Hematopoietic multipotent progenitor cell treated with erythropoietin and hydrocortisone succinate and interleukin-3 and kit ligand, for 8 days (in vitro differentiated cells): ENCODE measurements around the gene CARD19.
A peak's percentile ranks its signal among the peaks of the same experiment; 100 is the strongest.
"Not testable (repeated sequence)": the region's sequence is repeated elsewhere in the genome, so short reads cannot be mapped to it uniquely, and the experiment has no call there.

Experiments
- DNase-seq: peaks from one replicate; pipeline ENCODE4 v3.0.0-alpha.2; 2015

CARD19 gene

DNA sequence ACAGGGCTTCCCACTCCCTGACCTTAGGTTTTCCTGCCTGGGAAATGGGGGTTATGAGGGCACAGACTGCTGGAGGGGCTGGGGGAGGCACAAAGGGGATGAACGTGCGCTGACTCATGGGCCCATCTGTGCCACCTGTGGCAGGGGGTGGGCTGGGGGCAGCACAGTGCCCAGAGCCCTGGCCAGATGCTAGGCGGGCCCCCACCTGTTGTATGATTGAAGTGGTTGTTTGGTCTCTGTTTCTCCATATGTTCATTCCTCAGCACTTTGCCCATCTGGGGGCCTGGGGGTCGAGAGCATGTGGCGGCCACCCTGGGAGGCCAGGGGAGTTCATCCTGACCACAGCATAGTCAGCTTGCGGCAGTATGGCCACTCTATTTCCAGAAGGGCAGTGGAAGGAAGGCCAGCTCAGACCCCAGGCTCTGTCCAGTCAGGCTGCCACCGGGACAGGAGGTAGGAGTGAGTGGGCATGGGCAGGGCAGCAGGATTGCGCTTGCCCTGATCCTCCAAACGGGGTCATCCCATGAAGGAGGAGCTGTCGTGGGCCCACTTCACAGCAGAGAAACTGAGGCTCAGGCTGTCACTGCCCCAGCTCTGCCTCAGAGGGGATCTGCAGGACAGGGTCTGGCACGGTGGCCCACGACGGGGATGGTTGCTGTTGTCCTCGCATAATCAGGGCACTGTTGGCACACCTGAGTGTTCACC lies 38.9 kb downstream of the CARD19 start:
- no peak for DNase-seq

DNA sequence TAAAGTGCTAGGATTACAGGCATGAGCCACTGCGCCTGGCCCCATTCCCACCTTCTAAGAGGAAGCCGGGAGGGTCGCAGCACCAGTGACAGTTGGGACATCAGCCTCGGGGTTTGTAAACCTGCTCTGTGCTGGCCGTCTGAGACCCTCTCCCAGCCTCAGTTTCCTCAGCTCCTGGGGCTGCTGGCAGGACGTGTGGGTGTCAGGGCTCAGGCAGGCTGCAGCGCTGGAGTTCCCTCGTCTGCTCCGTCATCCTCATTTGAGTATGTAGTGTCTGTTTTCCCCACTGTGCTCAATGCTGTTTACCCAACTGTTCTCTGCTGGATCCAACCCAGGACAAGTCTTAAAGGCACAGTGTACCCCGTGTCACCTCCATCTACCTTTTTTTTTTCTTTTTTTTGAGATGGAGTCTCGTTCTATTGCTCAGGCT lies 40.0 kb downstream of the CARD19 start:
- no peak for DNase-seq

GRCh38 chr9:93137362-93137761 lies 41.3 kb downstream of the CARD19 start:
- DNase-seq = no peak

GRCh38 chr9:93138171-93138764 lies 42.3 kb downstream of the CARD19 start:
- no peak for DNase-seq

GRCh38 chr9:93139365-93140182 lies 43.6 kb downstream of the CARD19 start:
- DNase-seq = no peak

DNA sequence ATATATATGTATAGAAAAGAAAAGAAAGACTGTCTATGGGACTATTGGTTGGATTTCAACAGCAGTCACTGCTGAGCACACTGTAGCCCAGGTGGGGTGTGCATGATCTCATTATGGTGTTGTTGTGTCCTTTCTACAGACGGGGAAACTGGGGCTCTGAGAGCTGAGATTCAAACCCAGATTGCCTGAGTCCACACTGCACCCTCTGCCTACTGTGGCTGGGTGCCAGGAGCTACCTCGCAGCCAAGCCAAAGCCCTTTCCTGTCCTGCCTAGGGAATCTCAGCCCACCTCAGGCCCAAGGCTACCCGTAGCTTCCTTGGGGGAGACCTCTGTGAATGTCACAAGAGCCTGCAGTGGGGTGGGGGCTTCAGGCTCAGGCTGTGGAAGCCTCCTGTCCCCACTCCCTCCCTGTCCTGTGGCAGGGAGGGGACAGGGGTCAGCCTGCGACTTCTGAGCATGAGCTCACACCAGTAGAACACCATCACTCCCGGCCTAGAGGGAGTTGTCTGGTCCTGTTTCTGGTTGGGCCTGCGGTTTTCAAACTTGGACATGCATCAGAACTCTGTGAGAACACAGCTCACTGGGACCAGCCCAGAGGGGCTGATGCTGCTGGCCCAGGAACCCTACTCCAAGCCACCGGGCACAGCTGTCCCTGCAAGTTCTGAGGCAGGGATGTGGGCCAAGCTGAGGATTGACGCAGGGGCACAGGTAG lies 45.9 kb downstream of the CARD19 start:
- DNase-seq = no peak

DNA sequence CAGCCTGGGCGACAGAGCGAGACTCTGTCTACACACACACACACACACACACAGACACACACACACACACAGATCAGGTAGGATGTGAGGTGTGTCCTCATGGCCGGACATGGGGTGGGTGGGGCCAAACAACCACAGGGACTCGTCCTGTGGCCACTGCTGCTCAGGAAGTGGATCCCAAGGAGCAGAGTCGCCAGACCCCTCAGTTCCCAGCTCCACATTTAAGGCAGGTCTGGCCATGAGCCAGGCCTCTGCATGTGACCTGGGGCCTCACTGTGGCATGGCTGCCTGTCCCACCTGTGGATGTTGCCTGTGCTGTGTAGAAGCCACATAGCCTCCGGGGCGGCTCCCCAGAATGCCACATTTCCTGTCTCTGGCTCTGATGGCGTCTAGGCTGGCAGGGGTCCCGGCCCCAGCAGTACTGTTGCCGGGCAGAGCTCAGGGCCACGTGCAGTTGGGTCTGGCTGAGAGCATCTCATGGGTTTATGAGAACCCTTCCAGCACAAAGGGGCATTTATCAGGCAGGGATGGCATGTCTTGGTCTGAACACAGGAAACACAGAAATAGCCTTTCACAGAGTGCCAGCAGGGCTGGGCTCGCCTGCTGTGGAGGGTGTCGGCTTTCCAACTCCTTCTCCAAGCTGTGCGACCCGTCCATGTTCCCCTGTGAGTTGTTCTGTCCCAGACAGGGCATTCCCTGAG lies 48.0 kb downstream of the CARD19 start:
- DNase-seq = no peak

GRCh38 chr9:93146696-93147095 lies 50.7 kb downstream of the CARD19 start:
- not testable (repeated sequence) for DNase-seq

- no peak for DNase-seq
Observed at GRCh38 chr9:93147632-93148031, 51.6 kb downstream of the CARD19 start.

- DNase-seq = no peak
Observed at GRCh38 chr9:93148721-93149120, 52.7 kb downstream of the CARD19 start.

DNA sequence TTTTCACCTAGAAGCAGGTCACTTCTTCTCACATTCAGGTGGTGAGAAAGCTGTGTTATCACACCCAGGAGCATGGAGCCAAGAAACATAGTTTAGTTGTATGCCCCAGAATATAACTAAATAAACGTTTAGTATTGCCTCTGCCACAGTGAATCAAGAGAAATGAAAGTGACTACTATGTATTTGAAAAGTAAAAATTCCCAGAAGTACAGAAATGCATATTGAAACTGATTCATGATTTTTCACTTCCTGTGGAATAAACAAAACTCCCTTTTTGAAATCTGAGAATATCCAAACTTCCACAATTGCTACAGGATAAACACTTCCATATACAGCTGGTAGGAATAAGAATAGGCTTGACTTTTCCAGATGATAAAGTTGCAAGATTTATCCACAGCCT lies 53.3 kb downstream of the CARD19 start:
- no peak for DNase-seq

- no peak for DNase-seq
Observed at GRCh38 chr9:93151097-93151784, 55.2 kb downstream of the CARD19 start.

DNA sequence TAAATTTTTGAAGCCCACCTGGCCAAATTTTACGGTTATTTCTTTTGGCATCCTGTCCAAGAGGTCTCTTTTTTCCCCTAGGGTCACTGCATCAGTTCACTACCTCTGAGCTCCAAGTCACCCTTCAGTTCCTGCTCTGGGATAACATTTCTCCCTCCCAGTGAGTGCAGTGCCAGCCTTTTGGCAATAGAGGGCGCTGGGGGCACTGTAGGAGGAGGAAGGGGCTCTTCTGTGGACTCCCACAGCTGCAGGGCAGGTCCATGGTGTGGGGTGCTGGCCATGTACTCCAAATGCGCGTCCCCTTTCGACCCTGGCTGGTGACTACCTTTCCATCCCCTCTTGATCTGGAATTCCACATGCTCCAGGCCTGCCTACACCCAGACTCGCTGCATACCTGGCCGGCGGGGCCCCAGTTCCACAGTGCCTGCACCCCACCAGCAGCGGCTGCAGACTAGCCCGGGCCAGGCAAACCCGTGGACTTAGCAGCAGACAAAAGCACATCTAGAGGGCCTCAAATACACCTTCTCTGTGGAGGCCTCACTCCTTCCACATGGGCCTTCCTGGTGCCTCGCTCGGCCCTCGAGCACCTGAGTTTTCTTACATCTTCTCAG lies 58.4 kb downstream of the CARD19 start:
- peak; percentile 50 for DNase-seq

DNA sequence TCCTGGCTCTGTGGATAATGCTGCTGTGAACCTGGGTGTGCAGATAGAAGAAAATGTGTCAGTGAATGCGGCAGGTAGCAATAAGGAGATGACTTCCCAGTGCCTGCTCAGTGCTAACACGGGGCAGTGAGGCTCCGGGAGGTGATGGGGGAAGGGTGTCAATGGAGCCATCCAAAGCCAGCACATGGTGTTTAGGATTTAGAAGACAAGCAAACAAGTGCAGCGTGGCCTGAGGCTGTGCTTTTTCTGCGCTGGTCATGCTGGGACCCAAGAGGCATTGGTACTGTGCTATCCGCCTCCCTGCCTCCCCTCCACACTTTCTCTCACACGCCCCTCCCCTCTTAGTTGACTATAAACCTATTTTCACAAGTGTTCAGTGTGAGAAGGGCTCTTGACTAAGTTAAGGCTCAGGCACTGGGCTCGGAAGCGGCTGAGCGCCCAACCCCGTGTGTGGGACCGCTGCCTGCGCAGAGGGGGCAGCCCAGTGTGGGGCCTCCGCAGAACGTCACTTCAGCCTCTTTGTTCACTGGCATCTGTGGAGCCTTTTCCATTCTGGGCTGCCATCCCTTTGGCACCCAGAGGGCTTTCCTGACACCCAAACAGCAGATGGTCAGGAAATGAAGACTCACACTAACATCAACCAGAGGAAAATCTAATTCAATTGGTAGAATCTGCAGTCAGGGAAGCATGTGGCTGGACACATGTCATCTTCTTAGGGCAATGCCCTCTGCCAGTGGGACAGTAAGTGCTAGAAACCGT lies 59.9 kb downstream of the CARD19 start:
- DNase-seq = no peak

GRCh38 chr9:93156475-93157008 lies 60.5 kb downstream of the CARD19 start:
- DNase-seq = no peak

DNA sequence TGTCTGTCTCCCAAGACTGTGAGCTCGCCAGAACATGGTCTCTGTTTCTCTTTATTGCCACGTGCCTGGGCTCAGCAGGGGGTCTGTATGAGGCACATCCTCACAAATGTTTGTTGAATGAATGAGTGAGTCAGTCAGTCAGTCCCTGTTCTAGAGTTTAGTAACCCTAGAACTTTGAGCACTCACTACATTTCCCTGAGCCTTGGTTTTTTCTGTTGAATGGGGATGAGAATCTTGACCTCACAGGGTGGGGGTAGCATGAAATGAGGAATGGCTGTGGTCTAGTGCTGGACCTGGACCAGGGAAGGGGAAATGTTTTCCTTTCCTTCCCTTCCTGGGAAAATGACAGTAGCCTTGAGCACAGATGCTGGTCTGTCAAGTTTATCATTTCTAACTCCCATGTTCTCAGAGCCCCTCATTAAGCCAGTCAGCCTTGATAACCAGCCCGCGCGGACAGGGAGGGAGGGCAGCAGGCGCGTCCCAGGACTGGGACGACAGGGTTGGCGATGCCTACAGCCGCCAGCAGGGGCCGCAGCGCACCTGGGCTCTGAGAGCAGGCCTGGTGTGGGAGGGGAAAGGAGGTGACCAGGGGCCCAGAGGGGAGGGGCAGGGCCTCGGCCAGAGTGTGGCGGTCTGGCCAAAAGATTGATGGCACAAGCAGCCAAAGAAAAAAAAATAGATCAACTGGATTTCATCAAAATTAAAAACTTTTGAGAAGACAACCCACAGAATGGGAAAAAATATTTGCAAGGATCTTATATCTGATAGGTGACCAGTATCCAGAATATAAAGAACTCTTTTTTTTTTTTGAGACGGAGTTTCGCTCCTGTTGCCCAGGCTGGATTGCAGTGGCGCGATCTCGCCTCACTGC lies 63.8 kb downstream of the CARD19 start:
- DNase-seq = peak; percentile 70

GRCh38 chr9:93161786-93162562 lies 66.0 kb downstream of the CARD19 start:
- DNase-seq = no peak
